Upper lobe of right lung (tissue), 1 donor: ENCODE results near the gene STOM. TPM values are rescaled to one million over a fixed set of nuclear protein-coding genes. Genes with fewer than 3 reads are reported as not detected.
"Not testable (repeated sequence)": the region's sequence is repeated elsewhere in the genome, so short reads cannot be mapped to it uniquely, and the experiment has no call there.

Experiments
- ATAC-seq: fragments of 200-7000 bp; cut with Tn5 transposase; one replicate; pipeline ENCODE4 v1.9.1; 2020; ENCODE audit warnings: mild to moderate bottlenecking, moderate library complexity
- DNase-seq: peaks from one replicate; pipeline ENCODE4 v3.0.0-alpha.2; 2020
- H3K27ac ChIP-seq: fragments of 200-600 bp; one replicate; pipeline ENCODE4 v1.8.0; 2022
- H3K27me3 ChIP-seq: fragments of 200-600 bp; one replicate; pipeline ENCODE4 v1.8.0; 2022; ENCODE audit warnings: mild to moderate bottlenecking
- H3K36me3 ChIP-seq: fragments of 200-600 bp; one replicate; pipeline ENCODE4 v1.8.0; 2022
- H3K4me1 ChIP-seq: fragments of 200-600 bp; one replicate; pipeline ENCODE4 v1.8.0; 2022
- H3K4me3 ChIP-seq: fragments of 200-600 bp; one replicate; pipeline ENCODE4 v1.8.0; 2022; ENCODE audit warnings: mild to moderate bottlenecking
- H3K9me3 ChIP-seq: fragments of 200-600 bp; one replicate; pipeline ENCODE4 v1.8.0; 2022
- CTCF ChIP-seq: fragments of 200-600 bp; IDR thresholded peaks from one replicate; pipeline ENCODE4 v1.8.0; 2022; ENCODE audit warnings: antibody characterized with exemption
- intact Hi-C: fragments of 100-400 bp; cut with DNase I; formaldehyde crosslinking; loops from one replicate; pipeline ENCODE4 v1.11.0; 2022
- total RNA-seq: library from RNA; stranded (reverse); fragmentation: NEBNext Ultra II Directional; extraction: Animal tissue kit (Norgen Biotek cat#: 25700); gene quantifications from one replicate; pipeline ENCODE4 v1.2.1, GENCODE V29; 2021
- donor health status: DM: no; HTN: yes; CAD: no; lungs with severe emphysema.

STOM gene
- total RNA-seq, 1 donor from 2014 or later = 595 TPM

- DNase-seq = no peak
- Histone ChIP-seq H3K27me3 (no peaks in the 10 kb centered on the region), H3K36me3 (no peaks in the 10 kb centered on the region), H3K4me1 (no peaks in the 10 kb centered on the region), H3K9me3 (no peaks in the 10 kb centered on the region), H3K27ac (no peak overlapping the region), H3K4me3 (no peak overlapping the region)
- intact Hi-C loops = loop anchor here (5.0 kb wide), 1 partner anchor 172 kb away; no protein-coding TSS in a partner anchor
- ATAC-seq = no peak
- TF ChIP-seq CTCF = no peak
Measured at GRCh38 chr9:121399126-121399882, 29.3 kb upstream of the STOM start.

- Histone ChIP-seq H3K4me1 (no peaks in the 10 kb centered on the region), H3K9me3 (no peaks in the 10 kb centered on the region), H3K27ac (no peak overlapping the region), H3K27me3 (no peaks in the 10 kb centered on the region), H3K36me3 (no peaks in the 10 kb centered on the region), H3K4me3 (no peak overlapping the region)
- intact Hi-C loops = loop anchor here (5.0 kb wide), 1 partner anchor 171 kb away; no protein-coding TSS in a partner anchor
- ATAC-seq (peak; percentile 61), DNase-seq (no peak)
- TF ChIP-seq CTCF = no peak
Measured at GRCh38 chr9:121398374-121398773, 28.3 kb upstream of the STOM start.

- DNase-seq, H3K27me3 ChIP-seq, H3K4me3 ChIP-seq, H3K9me3 ChIP-seq, H3K27ac ChIP-seq, H3K36me3 ChIP-seq, ATAC-seq, H3K4me1 ChIP-seq: not testable (repeated sequence)
- intact Hi-C loops = loop anchor here (5.0 kb wide), 1 partner anchor 170 kb away; no protein-coding TSS in a partner anchor
Measured at GRCh38 chr9:121397277-121397676, 27.2 kb upstream of the STOM start.

- intact Hi-C loops = loop anchor here (5.0 kb wide), 1 partner anchor 168 kb away; no protein-coding TSS in a partner anchor
- TF ChIP-seq CTCF = no peak
- H3K4me1 ChIP-seq = no peaks in the 10 kb centered on the region
- ATAC-seq (no peak), DNase-seq (no peak)
- H3K9me3 ChIP-seq = no peaks in the 10 kb centered on the region
- no peaks in the 10 kb centered on the region for H3K27me3 ChIP-seq
- H3K4me3 ChIP-seq = no peak overlapping the region
- H3K36me3 ChIP-seq = no peaks in the 10 kb centered on the region
- H3K27ac ChIP-seq = no peak overlapping the region
Measured at GRCh38 chr9:121395558-121395957, 25.5 kb upstream of the STOM start.

- Histone ChIP-seq H3K9me3 (no peaks in the 10 kb centered on the region), H3K27me3 (no peaks in the 10 kb centered on the region), H3K27ac (no peak overlapping the region), H3K4me1 (no peaks in the 10 kb centered on the region), H3K36me3 (no peaks in the 10 kb centered on the region), H3K4me3 (no peak overlapping the region)
- DNase-seq = no peak
- no peak for TF ChIP-seq CTCF
- intact Hi-C loops = no loop called here
- peak; percentile 70 for ATAC-seq
Measured at GRCh38 chr9:121394292-121394691, 24.2 kb upstream of the STOM start.

- DNase-seq = no peak
- no peak for ATAC-seq
- no peaks in the 10 kb centered on the region for H3K9me3 ChIP-seq
- H3K27ac ChIP-seq = no peak overlapping the region
- no peaks in the 10 kb centered on the region for H3K4me1 ChIP-seq
- no peaks in the 10 kb centered on the region for H3K36me3 ChIP-seq
- intact Hi-C loops = no loop called here
- TF ChIP-seq CTCF = no peak
- H3K27me3 ChIP-seq = no peaks in the 10 kb centered on the region
- H3K4me3 ChIP-seq = no peak overlapping the region
Measured at GRCh38 chr9:121393318-121393717, 23.3 kb upstream of the STOM start.
